Sigmoid colon (tissue), 4 donors: ENCODE results near the gene MGARP.

ENCODE experiments used
- EP300 ChIP-seq, 4 donors: sonication (generic); formaldehyde crosslinking; IDR thresholded peaks; one replicate each; pipeline ENCODE4 v1.6.1; 2017; ENCODE audit warnings: antibody characterized with exemption in 4 of 4
- POLR2A ChIP-seq, 2 donors: fragments of 450-650 bp; IDR thresholded peaks; one replicate each; pipeline ENCODE4 v1.6.1; 2016; ENCODE audit warnings: antibody characterized with exemption in 2 of 2, mild to moderate bottlenecking in 2 of 2, moderate library complexity in 2 of 2
- POLR2AphosphoS5 ChIP-seq, 4 donors: sonication (generic); formaldehyde crosslinking; IDR thresholded peaks; one replicate each; pipeline ENCODE4 v1.6.1; 2017; ENCODE audit warnings: antibody characterized with exemption in 4 of 4
- TF ChIP-seq, protein P1 (sequence below), 4 experiments: fragments of 450-650 bp in 3 of 4; fragments of 200-600 bp in 1 of 4; IDR thresholded peaks; one replicate each; pipeline ENCODE4 v1.5.1; 2016 to 2019; ENCODE audit warnings: antibody characterized with exemption in 4 of 4, mild to moderate bottlenecking in 3 of 4, moderate library complexity in 2 of 4

GRCh38 chr4:139301113-139301820 lies 21.2 kb upstream of the MGARP start, which contains the start of gene NAA15:
- TF ChIP-seq, protein P1, sequence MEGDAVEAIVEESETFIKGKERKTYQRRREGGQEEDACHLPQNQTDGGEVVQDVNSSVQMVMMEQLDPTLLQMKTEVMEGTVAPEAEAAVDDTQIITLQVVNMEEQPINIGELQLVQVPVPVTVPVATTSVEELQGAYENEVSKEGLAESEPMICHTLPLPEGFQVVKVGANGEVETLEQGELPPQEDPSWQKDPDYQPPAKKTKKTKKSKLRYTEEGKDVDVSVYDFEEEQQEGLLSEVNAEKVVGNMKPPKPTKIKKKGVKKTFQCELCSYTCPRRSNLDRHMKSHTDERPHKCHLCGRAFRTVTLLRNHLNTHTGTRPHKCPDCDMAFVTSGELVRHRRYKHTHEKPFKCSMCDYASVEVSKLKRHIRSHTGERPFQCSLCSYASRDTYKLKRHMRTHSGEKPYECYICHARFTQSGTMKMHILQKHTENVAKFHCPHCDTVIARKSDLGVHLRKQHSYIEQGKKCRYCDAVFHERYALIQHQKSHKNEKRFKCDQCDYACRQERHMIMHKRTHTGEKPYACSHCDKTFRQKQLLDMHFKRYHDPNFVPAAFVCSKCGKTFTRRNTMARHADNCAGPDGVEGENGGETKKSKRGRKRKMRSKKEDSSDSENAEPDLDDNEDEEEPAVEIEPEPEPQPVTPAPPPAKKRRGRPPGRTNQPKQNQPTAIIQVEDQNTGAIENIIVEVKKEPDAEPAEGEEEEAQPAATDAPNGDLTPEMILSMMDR (IDR thresholded peaks at IDR 0.05): no peak
- TF ChIP-seq POLR2A (IDR thresholded peaks at IDR 0.05) (peak; percentile 87), POLR2AphosphoS5 (IDR thresholded peaks at IDR 0.05) (peak; percentile 90 to 97 (median 96)), EP300 (IDR thresholded peaks at IDR 0.05) (peak in 1 of 4 donors; percentile 68)
